Measurements from ENCODE around the gene MIER2.

- TF ChIP-seq CTCF (IDR thresholded peaks at IDR 0.05 in 8 of 11, conservative IDR thresholded peaks at IDR 0.05 in 3 of 11): no peak
- no peak for TF ChIP-seq POLR2AphosphoS5 (IDR thresholded peaks at IDR 0.05)
- TF ChIP-seq POLR2A (IDR thresholded peaks at IDR 0.05): no peak
These were observed 3.6 kb upstream of the MIER2 start for GRCh38 chr19:347946-348861.
